T-helper 1 cell treated with Interleukin-12 subunit alpha and Interleukin-12 subunit beta and Interleukin-4 antibody, amounts not matched to agents 30 μg/mL and 1 μg/mL, for 36 hours (primary cell): ENCODE data around the gene FLNA.
"Not testable (repeated sequence)": the region's sequence is repeated elsewhere in the genome, so short reads cannot be mapped to it uniquely, and the experiment has no call there.

Source experiments
- H3K27ac Mint-ChIP-seq: one replicate; pipeline ENCODE4 v1.8.0; 2021; ENCODE audit warnings: mild to moderate bottlenecking, mixed read lengths
- H3K27me3 Mint-ChIP-seq: one replicate; pipeline ENCODE4 v1.8.0; 2021; ENCODE audit warnings: low read depth, mixed read lengths
- H3K36me3 Mint-ChIP-seq: one replicate; pipeline ENCODE4 v1.8.0; 2021; ENCODE audit warnings: low read depth, mixed read lengths
- H3K4me1 Mint-ChIP-seq: one replicate; pipeline ENCODE4 v1.8.0; 2021; ENCODE audit warnings: low read depth, mixed read lengths
- H3K4me3 Mint-ChIP-seq: one replicate; pipeline ENCODE4 v1.8.0; 2021; ENCODE audit warnings: mild to moderate bottlenecking, moderate library complexity, mixed read lengths
- H3K9me3 Mint-ChIP-seq: one replicate; pipeline ENCODE4 v1.8.0; 2021; ENCODE audit warnings: mixed read lengths

FLNA gene

GRCh38 chrX:154401918-154402621, 27.6 kb upstream of the FLNA start:
- H3K27me3 Mint-ChIP-seq: peaks cover 8% of the 10 kb centered on the region
- peaks cover 25% of the 10 kb centered on the region for H3K36me3 Mint-ChIP-seq
- no peaks in the 10 kb centered on the region for H3K9me3 Mint-ChIP-seq
- H3K4me3 Mint-ChIP-seq: no peak overlapping the region
- H3K27ac Mint-ChIP-seq: no peak overlapping the region
- H3K4me1 Mint-ChIP-seq: peaks cover 12% of the 10 kb centered on the region

DNA sequence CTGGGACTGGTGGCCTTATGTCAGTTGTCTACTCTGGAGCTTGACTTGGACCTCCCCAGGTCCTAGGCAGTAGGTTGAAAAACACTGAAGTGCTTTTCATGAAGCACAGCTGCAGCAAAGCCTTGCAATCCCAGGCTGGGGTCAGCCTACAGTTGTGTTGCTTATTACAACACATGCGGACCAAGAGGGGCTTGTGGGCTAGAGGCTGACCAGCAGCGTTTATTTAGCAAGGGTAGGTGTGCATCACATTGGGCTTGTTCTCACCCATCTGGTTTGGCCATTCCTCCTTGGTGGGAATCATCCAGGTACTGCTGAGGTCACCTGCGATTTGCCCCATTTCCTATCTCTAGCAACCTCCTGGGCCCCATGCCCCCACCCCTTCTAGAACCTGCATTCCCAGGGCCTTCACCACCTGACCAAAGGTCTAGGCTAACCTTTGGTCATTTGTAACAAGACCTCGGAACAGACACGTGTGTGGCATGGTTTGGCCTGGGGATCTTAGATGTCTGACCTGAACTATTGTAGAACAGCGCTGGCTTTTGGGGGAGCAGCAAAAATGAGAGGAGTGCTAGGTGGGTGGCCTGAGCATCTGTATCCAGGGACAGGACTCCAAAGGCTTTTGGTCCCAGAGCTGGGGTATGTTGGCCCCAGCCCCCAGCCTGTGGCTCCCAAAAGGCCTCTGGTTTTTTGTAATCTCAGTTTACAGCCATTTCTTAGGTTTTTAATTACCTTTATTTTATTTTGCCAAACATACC, 26.8 kb upstream of the FLNA start:
- H3K4me3 Mint-ChIP-seq: no peak overlapping the region
- H3K36me3 Mint-ChIP-seq: peaks cover 25% of the 10 kb centered on the region
- H3K27ac Mint-ChIP-seq: peak overlapping the region; percentile 49
- H3K27me3 Mint-ChIP-seq: peaks cover 8% of the 10 kb centered on the region
- no peaks in the 10 kb centered on the region for H3K9me3 Mint-ChIP-seq
- H3K4me1 Mint-ChIP-seq: peaks cover 14% of the 10 kb centered on the region

DNA sequence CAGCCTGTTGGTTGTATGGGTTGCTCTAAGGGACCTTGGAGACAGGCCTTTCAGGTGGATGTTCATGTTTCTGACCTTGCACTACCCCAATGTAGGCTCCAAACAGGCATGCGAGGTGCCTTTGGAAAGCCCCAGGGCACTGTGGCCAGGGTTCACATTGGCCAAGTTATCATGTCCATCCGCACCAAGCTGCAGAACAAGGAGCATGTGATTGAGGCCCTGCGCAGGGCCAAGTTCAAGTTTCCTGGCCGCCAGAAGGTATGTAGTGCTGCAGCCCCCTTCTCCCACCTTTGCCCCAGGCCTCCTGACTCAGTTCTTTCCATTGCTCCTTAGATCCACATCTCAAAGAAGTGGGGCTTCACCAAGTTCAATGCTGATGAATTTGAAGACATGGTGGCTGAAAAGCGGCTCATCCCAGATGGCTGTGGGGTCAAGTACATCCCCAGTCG, 26.0 kb upstream of the FLNA start:
- Mint-ChIP-seq H3K4me3 (peak overlapping the region; percentile 100), H3K27ac (peak overlapping the region; percentile 49), H3K4me1 (peaks cover 14% of the 10 kb centered on the region), H3K36me3 (peaks cover 25% of the 10 kb centered on the region)
- H3K27me3 Mint-ChIP-seq, H3K9me3 Mint-ChIP-seq: not testable (repeated sequence)

DNA sequence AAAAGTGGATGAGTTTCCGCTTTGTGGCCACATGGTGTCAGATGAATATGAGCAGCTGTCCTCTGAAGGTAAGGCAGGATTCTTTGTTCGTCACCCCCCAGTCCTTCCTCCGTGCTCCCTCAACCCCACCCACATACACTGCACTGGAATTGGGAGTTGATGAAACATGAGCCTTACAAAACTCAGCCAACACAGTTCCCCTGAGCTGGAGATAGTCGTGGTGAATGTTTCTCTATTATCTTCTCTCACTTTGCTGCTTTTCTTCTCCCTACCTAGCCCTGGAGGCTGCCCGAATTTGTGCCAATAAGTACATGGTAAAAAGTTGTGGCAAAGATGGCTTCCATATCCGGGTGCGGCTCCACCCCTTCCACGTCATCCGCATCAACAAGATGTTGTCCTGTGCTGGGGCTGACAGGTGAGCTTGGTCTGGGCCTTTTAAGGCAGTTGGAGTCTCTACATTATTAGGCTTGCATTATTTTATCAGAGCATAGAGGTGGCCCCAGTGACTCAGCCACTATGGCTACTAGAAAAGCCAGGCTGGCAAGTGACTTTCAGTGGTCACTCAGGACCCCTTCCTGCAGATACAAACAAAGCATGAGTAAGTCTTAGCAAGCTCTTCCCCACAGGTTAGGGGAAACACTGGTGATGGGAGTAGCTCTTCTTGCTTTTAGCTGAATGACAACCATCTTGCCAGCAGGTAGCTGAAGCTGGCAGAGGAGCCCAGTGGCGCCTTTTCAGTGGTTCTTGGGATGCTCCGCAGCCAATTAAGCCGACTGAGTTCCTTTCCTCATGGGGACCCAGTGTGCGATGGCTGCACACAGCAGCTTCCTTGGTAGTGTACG, 25.3 kb upstream of the FLNA start:
- peak overlapping the region; percentile 100 for H3K27ac Mint-ChIP-seq
- H3K4me1 Mint-ChIP-seq: peaks cover 14% of the 10 kb centered on the region
- no peaks in the 10 kb centered on the region for H3K9me3 Mint-ChIP-seq
- H3K27me3 Mint-ChIP-seq: peaks cover 8% of the 10 kb centered on the region
- H3K4me3 Mint-ChIP-seq: peak overlapping the region; percentile 100
- H3K36me3 Mint-ChIP-seq: peaks cover 25% of the 10 kb centered on the region

GRCh38 chrX:154398668-154399526, 24.5 kb upstream of the FLNA start:
- H3K36me3 Mint-ChIP-seq: peaks cover 25% of the 10 kb centered on the region
- peaks cover 14% of the 10 kb centered on the region for H3K4me1 Mint-ChIP-seq
- H3K4me3 Mint-ChIP-seq: peak overlapping the region; percentile 100
- peaks cover 8% of the 10 kb centered on the region for H3K27me3 Mint-ChIP-seq
- peak overlapping the region; percentile 100 for H3K27ac Mint-ChIP-seq
- no peaks in the 10 kb centered on the region for H3K9me3 Mint-ChIP-seq

DNA sequence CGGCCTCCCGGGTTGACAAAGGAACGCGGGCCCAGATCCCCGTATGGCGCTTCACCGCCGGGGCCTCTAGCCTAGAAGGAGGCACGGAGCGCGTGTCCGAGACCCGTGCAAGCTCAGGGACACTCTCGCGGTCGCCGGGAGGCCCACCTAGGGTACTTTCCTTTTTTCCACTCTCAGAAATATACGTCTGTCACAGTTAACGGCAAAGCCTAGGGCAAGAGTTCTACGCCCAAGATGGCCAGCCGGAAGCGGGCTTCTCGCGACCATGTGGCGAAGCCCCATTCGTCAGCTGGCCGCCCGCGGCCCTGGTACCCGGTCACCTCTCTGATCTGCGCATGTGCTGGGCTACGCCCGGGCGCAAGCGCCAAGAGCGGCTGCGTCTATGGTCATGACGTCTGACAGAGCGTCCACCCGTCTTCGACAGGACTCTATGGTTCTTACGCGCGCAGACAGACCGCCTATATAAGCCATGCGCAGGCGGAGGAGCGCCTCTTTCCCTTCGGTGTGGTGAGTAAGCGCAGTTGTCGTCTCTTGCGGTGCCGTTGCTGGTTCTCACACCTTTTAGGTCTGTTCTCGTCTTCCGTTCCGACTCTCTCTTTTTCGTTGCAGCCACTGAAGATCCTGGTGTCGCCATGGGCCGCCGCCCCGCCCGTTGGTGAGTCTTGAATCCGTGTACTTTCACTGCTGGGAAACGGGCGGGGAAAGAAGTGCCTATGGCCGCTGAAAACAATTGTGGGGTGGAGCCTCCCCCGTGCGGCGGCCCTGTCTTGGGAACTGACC, 23.6 kb upstream of the FLNA start, which contains the start of gene RPL10:
TSS of gene RPL10 (plus strand) at position 490 of the 780 bp plus-strand sequence. CDS start at position 633, 143 bp downstream.
- Mint-ChIP-seq H3K4me3 (peak within 1 kb of the TSS; percentile 100), H3K36me3 (peaks cover 25% of the 10 kb centered on the region), H3K9me3 (no peaks in the 10 kb centered on the region), H3K27me3 (peaks cover 8% of the 10 kb centered on the region), H3K27ac (peak within 1 kb of the TSS; percentile 100), H3K4me1 (peaks cover 14% of the 10 kb centered on the region)

DNA sequence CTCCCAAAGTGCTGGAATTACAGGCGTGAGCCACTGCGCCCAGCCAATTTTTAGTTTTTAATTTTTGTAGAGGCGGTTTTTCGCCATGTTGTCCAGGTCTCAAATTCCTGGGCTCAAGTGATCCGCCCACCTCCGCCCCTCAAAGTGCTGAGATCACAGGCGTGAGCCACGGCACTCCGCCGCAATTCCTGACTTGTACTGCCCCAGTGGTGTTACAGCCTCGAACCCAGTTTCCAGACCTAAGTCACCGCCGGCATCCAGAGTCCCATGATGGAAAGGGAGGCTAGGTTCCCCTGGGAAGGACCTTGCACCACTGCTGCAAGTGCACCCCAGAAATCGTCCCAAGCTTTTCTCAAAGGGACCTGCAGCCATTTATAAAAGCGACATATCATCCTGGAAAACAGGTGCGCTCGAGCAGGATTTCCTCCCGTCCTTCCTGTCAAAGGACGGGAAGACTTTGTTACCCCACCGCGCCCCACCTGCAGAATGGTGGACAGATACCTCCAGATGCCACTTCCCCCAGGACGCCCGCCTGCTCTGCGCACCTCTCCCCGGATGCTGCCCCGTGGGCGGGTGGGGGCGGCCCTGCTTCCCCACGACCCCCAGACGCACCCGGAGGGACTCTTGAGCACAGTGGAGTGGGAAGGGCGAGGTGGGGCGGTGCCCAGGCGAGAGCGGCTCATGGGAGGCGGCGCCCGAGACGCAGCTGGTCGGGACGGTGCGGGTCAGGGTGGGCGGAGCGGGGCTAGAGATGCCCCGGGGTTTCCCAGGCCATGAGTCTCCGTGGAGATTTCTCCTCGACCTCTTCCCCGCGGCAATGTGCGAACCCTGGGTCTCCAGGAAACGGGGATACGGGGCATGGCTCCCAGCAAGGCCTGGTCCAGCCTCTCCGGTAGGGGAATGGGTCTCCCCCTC, 22.8 kb upstream of the FLNA start:
- peaks cover 8% of the 10 kb centered on the region for H3K27me3 Mint-ChIP-seq
- no peaks in the 10 kb centered on the region for H3K9me3 Mint-ChIP-seq
- H3K36me3 Mint-ChIP-seq: peaks cover 25% of the 10 kb centered on the region
- H3K27ac Mint-ChIP-seq: peak overlapping the region; percentile 100
- H3K4me3 Mint-ChIP-seq: peak overlapping the region; percentile 100
- H3K4me1 Mint-ChIP-seq: peaks cover 14% of the 10 kb centered on the region

DNA sequence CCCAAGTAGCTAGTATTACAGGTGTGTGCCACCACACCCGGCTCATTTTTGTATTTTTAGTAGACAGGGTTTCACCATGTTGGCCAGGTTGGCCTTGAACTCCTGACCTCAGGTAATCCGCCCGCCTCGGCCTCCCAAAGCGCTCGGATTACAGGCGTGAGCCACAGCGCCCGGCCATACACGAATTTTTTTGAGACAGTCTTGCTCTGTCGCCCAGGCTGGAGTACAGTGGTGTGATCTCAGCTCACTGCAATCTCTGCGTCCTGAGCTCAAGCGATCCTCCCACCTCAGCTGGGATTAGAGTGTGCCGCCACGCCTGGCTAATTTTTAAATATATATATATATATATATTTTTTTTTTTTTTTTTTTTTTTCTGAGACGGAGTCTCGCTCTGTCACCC, 21.9 kb upstream of the FLNA start:
- peak overlapping the region; percentile 50 for H3K4me3 Mint-ChIP-seq
- H3K4me1 Mint-ChIP-seq: peaks cover 14% of the 10 kb centered on the region
- peaks cover 25% of the 10 kb centered on the region for H3K36me3 Mint-ChIP-seq
- not testable (repeated sequence) for H3K27ac Mint-ChIP-seq, H3K27me3 Mint-ChIP-seq, H3K9me3 Mint-ChIP-seq

- not testable (repeated sequence) for H3K9me3 Mint-ChIP-seq, H3K27me3 Mint-ChIP-seq, H3K27ac Mint-ChIP-seq, H3K4me1 Mint-ChIP-seq, H3K4me3 Mint-ChIP-seq, H3K36me3 Mint-ChIP-seq
Measured at GRCh38 chrX:154389812-154390747, 15.6 kb upstream of the FLNA start.

GRCh38 chrX:154388649-154389048, 14.2 kb upstream of the FLNA start:
- H3K27ac Mint-ChIP-seq, H3K9me3 Mint-ChIP-seq, H3K4me3 Mint-ChIP-seq, H3K27me3 Mint-ChIP-seq, H3K36me3 Mint-ChIP-seq, H3K4me1 Mint-ChIP-seq: not testable (repeated sequence)

GRCh38 chrX:154388094-154388493, 13.7 kb upstream of the FLNA start:
- H3K36me3 Mint-ChIP-seq, H3K27ac Mint-ChIP-seq, H3K27me3 Mint-ChIP-seq, H3K4me3 Mint-ChIP-seq, H3K9me3 Mint-ChIP-seq, H3K4me1 Mint-ChIP-seq: not testable (repeated sequence)
